ENCODE measurements around the gene MOB3C.

DNA sequence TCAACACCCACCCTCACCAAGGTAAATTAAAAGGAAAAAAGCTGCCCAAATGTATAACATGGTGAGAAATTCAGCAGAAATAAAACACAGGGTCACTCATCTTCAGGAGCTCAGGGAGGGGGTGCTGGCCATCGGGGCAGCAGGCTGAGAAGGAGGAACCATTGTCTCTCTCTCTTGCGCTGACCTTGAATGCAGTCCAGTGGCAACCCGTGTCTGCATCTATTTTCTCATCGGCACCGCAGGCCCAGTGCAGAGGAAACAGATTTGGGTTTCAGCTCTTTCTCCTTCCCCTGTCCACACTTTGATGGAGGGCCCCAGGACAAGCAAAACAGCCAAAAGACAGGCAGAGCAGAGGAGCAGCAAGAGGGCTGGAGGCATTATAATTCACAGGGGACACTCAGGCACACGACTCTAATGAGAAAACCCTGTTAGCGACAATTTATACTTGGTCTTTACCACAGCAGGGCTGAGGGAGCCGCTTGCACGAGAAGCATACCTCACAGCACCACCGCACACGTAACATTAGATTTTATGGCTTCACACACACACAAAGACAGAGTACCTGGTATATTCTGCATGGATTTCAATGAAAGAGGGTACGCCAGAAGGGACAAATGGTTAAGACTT lies 31.2 kb downstream of the MOB3C start:
- TF ChIP-seq, protein P1, sequence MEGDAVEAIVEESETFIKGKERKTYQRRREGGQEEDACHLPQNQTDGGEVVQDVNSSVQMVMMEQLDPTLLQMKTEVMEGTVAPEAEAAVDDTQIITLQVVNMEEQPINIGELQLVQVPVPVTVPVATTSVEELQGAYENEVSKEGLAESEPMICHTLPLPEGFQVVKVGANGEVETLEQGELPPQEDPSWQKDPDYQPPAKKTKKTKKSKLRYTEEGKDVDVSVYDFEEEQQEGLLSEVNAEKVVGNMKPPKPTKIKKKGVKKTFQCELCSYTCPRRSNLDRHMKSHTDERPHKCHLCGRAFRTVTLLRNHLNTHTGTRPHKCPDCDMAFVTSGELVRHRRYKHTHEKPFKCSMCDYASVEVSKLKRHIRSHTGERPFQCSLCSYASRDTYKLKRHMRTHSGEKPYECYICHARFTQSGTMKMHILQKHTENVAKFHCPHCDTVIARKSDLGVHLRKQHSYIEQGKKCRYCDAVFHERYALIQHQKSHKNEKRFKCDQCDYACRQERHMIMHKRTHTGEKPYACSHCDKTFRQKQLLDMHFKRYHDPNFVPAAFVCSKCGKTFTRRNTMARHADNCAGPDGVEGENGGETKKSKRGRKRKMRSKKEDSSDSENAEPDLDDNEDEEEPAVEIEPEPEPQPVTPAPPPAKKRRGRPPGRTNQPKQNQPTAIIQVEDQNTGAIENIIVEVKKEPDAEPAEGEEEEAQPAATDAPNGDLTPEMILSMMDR (IDR thresholded peaks at IDR 0.05), result no peak
- TF ChIP-seq RCOR1 (IDR thresholded peaks at IDR 0.05; ENCODE audit: low read length) (no peak), SIN3A (IDR thresholded peaks at IDR 0.05; ENCODE audit: borderline replicate concordance, low read depth, low read length) (no peak), MXI1 (IDR thresholded peaks at IDR 0.05; ENCODE audit: low read depth, low read length) (no peak), TEAD4 (IDR thresholded peaks at IDR 0.05; ENCODE audit: borderline replicate concordance, insufficient read depth) (no peak), TAF1 (IDR thresholded peaks at IDR 0.05; ENCODE audit: borderline replicate concordance, low read depth, low read length) (no peak), POLR2AphosphoS5 (IDR thresholded peaks at IDR 0.05; ENCODE audit: low read depth, low read length) (no peak)
- TF ChIP-seq, protein P2, sequence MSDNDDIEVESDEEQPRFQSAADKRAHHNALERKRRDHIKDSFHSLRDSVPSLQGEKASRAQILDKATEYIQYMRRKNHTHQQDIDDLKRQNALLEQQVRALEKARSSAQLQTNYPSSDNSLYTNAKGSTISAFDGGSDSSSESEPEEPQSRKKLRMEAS (IDR thresholded peaks at IDR 0.05; ENCODE audit: low read depth), result no peak
- TF ChIP-seq, protein P3, sequence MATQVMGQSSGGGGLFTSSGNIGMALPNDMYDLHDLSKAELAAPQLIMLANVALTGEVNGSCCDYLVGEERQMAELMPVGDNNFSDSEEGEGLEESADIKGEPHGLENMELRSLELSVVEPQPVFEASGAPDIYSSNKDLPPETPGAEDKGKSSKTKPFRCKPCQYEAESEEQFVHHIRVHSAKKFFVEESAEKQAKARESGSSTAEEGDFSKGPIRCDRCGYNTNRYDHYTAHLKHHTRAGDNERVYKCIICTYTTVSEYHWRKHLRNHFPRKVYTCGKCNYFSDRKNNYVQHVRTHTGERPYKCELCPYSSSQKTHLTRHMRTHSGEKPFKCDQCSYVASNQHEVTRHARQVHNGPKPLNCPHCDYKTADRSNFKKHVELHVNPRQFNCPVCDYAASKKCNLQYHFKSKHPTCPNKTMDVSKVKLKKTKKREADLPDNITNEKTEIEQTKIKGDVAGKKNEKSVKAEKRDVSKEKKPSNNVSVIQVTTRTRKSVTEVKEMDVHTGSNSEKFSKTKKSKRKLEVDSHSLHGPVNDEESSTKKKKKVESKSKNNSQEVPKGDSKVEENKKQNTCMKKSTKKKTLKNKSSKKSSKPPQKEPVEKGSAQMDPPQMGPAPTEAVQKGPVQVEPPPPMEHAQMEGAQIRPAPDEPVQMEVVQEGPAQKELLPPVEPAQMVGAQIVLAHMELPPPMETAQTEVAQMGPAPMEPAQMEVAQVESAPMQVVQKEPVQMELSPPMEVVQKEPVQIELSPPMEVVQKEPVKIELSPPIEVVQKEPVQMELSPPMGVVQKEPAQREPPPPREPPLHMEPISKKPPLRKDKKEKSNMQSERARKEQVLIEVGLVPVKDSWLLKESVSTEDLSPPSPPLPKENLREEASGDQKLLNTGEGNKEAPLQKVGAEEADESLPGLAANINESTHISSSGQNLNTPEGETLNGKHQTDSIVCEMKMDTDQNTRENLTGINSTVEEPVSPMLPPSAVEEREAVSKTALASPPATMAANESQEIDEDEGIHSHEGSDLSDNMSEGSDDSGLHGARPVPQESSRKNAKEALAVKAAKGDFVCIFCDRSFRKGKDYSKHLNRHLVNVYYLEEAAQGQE (IDR thresholded peaks at IDR 0.05; ENCODE audit: low read depth, low read length), result no peak
